MM.1S (cell line): ENCODE measurements around the gene UBE2U.

Experiments
- DNase-seq: peaks from one replicate; pipeline ENCODE4 v3.0.0-alpha.2; 2015
- H2AFZ ChIP-seq: fragments of 300-600 bp; sonication (generic); 2 replicates; pipeline ENCODE4 v1.6.0; 2016; ENCODE audit warnings: antibody characterized with exemption, low read length
- H3F3A ChIP-seq: fragments of 300-600 bp; sonication (generic); 2 replicates; pipeline ENCODE4 v1.6.1; 2016; ENCODE audit warnings: mild to moderate bottlenecking, antibody characterized with exemption, low read length, moderate library complexity, mixed read lengths; ENCODE audit not compliant: insufficient read depth
- H3K27ac ChIP-seq: fragments of 300-600 bp; sonication (generic); 2 replicates; pipeline ENCODE4 v1.5.1; 2016; ENCODE audit warnings: mild to moderate bottlenecking, low read length
- H3K27me3 ChIP-seq: fragments of 300-600 bp; sonication (generic); replicated peaks from 2 replicates; pipeline ENCODE4 v1.6.0; 2016; ENCODE audit warnings: low read length; ENCODE audit not compliant: insufficient read depth
- H3K36me3 ChIP-seq: fragments of 300-600 bp; sonication (generic); replicated peaks from 2 replicates; pipeline ENCODE4 v1.6.1; 2016; ENCODE audit warnings: mild to moderate bottlenecking, low read length, mixed read lengths; ENCODE audit not compliant: insufficient read depth
- H3K4me1 ChIP-seq: fragments of 300-600 bp; sonication (generic); 2 replicates; pipeline ENCODE4 v1.6.1; 2016; ENCODE audit warnings: low read length, mixed read lengths
- H3K4me2 ChIP-seq: fragments of 300-600 bp; sonication (generic); 2 replicates; pipeline ENCODE4 v1.6.0; 2016; ENCODE audit warnings: low read depth, low read length
- H3K4me3 ChIP-seq: fragments of 300-600 bp; sonication (generic); 2 replicates; pipeline ENCODE4 v1.5.1; 2016; ENCODE audit warnings: low read length, mixed read lengths
- H3K79me2 ChIP-seq: fragments of 300-600 bp; sonication (generic); 2 replicates; pipeline ENCODE4 v1.6.1; 2016; ENCODE audit warnings: mixed run types, low read length, mixed read lengths
- H3K9ac ChIP-seq: fragments of 300-600 bp; sonication (generic); 2 replicates; pipeline ENCODE4 v1.6.1; 2016; ENCODE audit warnings: low read length, mixed read lengths
- H3K9me2 ChIP-seq: fragments of 300-600 bp; sonication (generic); replicated peaks from 2 replicates; pipeline ENCODE4 v1.6.1; 2016; ENCODE audit warnings: mild to moderate bottlenecking, low read length, mixed read lengths; ENCODE audit not compliant: insufficient read depth
- H3K9me3 ChIP-seq: fragments of 300-600 bp; sonication (generic); replicated peaks from 2 replicates; pipeline ENCODE4 v1.6.1; 2016; ENCODE audit warnings: mild to moderate bottlenecking, low read length, mixed read lengths; ENCODE audit not compliant: insufficient read depth
- H4K20me1 ChIP-seq: fragments of 300-600 bp; sonication (generic); 2 replicates; pipeline ENCODE4 v1.6.1; 2016; ENCODE audit warnings: mild to moderate bottlenecking, low read length, moderate library complexity, mixed read lengths; ENCODE audit not compliant: insufficient read depth
- EZH2 ChIP-seq: fragments of 300-600 bp; sonication (generic); optimal IDR thresholded peaks from 2 replicates; pipeline ENCODE3; 2017; ENCODE audit warnings: low read depth, mild to moderate bottlenecking, antibody characterized with exemption, low read length, mixed read lengths
- EZH2phosphoT487 ChIP-seq: fragments of 300-600 bp; sonication (generic); IDR thresholded peaks from 2 replicates; pipeline ENCODE4 v1.6.1; 2018; ENCODE audit warnings: antibody characterized with exemption, low read length
- TF ChIP-seq, protein P1 (sequence below): fragments of 300-600 bp; sonication (generic); IDR thresholded peaks from 2 replicates; pipeline ENCODE4 v1.5.1; 2016; ENCODE audit warnings: antibody characterized with exemption, low read length, mixed read lengths

The UBE2U gene

DNA sequence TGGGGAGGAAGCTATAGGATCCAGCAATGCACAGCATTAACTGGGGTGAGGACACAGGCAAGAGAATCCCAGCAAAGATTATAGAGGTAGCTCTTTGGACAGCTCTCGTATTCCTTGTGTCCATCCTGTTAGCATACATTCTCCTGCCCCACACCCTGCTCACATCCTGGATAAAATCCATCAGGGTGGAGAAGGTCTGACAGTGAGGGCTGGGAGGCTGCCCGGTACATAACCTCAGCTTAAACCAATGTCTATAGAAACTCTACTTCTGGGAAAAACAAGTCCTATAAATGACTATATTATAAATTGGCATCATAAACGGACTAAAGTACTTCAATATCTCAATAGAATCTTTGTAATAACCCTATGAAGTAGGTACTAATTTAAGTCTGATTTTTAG is 36.8 kb upstream of the UBE2U start:
- Histone ChIP-seq H3K79me2 (no peaks in the 10 kb centered on the region), H3K27ac (no peak overlapping the region), H3K27me3 (no peaks in the 10 kb centered on the region), H3K9me3 (no peaks in the 10 kb centered on the region), H3K36me3 (no peaks in the 10 kb centered on the region), H3K4me2 (no peak overlapping the region), H3K4me3 (no peak overlapping the region), H3K4me1 (peaks cover 5% of the 10 kb centered on the region), H4K20me1 (no peaks in the 10 kb centered on the region), H2AFZ (no peak overlapping the region), H3K9ac (no peak overlapping the region), H3K9me2 (no peaks in the 10 kb centered on the region), H3F3A (peaks cover 3% of the 10 kb centered on the region)
- DNase-seq, result no peak
- TF ChIP-seq EZH2 (no peak), EZH2phosphoT487 (no peak)
- TF ChIP-seq, protein P1, sequence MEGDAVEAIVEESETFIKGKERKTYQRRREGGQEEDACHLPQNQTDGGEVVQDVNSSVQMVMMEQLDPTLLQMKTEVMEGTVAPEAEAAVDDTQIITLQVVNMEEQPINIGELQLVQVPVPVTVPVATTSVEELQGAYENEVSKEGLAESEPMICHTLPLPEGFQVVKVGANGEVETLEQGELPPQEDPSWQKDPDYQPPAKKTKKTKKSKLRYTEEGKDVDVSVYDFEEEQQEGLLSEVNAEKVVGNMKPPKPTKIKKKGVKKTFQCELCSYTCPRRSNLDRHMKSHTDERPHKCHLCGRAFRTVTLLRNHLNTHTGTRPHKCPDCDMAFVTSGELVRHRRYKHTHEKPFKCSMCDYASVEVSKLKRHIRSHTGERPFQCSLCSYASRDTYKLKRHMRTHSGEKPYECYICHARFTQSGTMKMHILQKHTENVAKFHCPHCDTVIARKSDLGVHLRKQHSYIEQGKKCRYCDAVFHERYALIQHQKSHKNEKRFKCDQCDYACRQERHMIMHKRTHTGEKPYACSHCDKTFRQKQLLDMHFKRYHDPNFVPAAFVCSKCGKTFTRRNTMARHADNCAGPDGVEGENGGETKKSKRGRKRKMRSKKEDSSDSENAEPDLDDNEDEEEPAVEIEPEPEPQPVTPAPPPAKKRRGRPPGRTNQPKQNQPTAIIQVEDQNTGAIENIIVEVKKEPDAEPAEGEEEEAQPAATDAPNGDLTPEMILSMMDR, result no peak

DNA sequence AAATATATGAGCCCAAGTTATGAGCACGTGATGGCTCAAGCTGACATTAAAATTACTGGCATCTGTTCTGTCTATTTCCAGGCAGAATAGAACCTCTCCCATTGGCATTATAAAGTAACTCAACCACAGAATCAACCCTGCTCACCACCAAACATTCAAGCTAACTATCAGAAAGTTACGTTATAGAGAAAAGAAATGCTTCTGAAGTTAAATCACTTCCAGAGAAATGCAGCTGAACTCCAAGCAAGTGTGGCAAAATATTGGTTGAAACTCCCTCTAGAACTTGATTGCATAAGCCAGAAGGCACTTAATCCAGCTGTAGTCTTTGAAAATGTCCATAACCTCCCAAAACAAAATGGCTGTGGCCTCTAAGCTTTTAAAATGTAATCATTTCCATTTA is 36.2 kb upstream of the UBE2U start:
- Histone ChIP-seq H3K4me3 (no peak overlapping the region), H3K4me1 (peaks cover 10% of the 10 kb centered on the region), H3K4me2 (no peak overlapping the region), H3K9ac (no peak overlapping the region), H3K9me3 (no peaks in the 10 kb centered on the region), H3K27me3 (no peaks in the 10 kb centered on the region), H3K27ac (no peak overlapping the region), H2AFZ (no peak overlapping the region), H3K36me3 (no peaks in the 10 kb centered on the region), H4K20me1 (no peaks in the 10 kb centered on the region), H3K9me2 (no peaks in the 10 kb centered on the region), H3F3A (peaks cover 8% of the 10 kb centered on the region), H3K79me2 (no peaks in the 10 kb centered on the region)
- TF ChIP-seq, protein P1, result no peak
- TF ChIP-seq EZH2 (no peak), EZH2phosphoT487 (no peak)
- no peak for DNase-seq

GRCh38 chr1:64171246-64171645 is 32.2 kb upstream of the UBE2U start:
- Histone ChIP-seq H4K20me1 (no peaks in the 10 kb centered on the region), H3K36me3 (no peaks in the 10 kb centered on the region), H3F3A (peaks cover 20% of the 10 kb centered on the region), H3K27me3 (no peaks in the 10 kb centered on the region), H3K9ac (no peak overlapping the region), H3K4me2 (peak overlapping the region; percentile 67; the same call in 1 of the 2 replicates), H3K9me2 (no peaks in the 10 kb centered on the region), H2AFZ (peak overlapping the region; percentile 40), H3K79me2 (no peaks in the 10 kb centered on the region), H3K4me1 (peaks cover 20% of the 10 kb centered on the region), H3K9me3 (no peaks in the 10 kb centered on the region), H3K27ac (peak overlapping the region; percentile 55; the same call in 1 of the 2 replicates), H3K4me3 (no peak overlapping the region)
- TF ChIP-seq EZH2phosphoT487, result no peak
- no peak for TF ChIP-seq EZH2
- TF ChIP-seq, protein P1, result no peak
- no peak for DNase-seq
